HuH-7 (cell line): ENCODE results near the gene RPA4.
"Not testable (repeated sequence)": the region's sequence is repeated elsewhere in the genome, so short reads cannot be mapped to it uniquely, and the experiment has no call there.

Experiments
- DNase-seq: peaks from one replicate; pipeline ENCODE4 v3.0.0; 2011; ENCODE audit warnings: low spot score

Gene RPA4

GRCh38 chrX:96883608-96884007 is at the start of gene RPA4:
Gene RPA4, plus strand, starts transcription at chrX:96883908. Its CDS starts 403 bp downstream, at chrX:96884311.
- DNase-seq = no peak

GRCh38 chrX:96834137-96834536 is 49.6 kb upstream of the RPA4 start:
- DNase-seq = no peak

GRCh38 chrX:96835660-96836289 is 47.9 kb upstream of the RPA4 start:
- no peak for DNase-seq

GRCh38 chrX:96837808-96838207 is 45.9 kb upstream of the RPA4 start:
- no peak for DNase-seq

GRCh38 chrX:96838537-96838936 is 45.2 kb upstream of the RPA4 start:
- no peak for DNase-seq

- DNase-seq = no peak
These were observed 42.4 kb upstream of the RPA4 start for GRCh38 chrX:96841325-96841724.

GRCh38 chrX:96841866-96842265 is 41.8 kb upstream of the RPA4 start:
- not testable (repeated sequence) for DNase-seq

GRCh38 chrX:96843566-96843965 is 40.1 kb upstream of the RPA4 start:
- DNase-seq = no peak

GRCh38 chrX:96846841-96847240 is 36.9 kb upstream of the RPA4 start:
- no peak for DNase-seq

GRCh38 chrX:96859422-96859821 is 24.3 kb upstream of the RPA4 start:
- not testable (repeated sequence) for DNase-seq

GRCh38 chrX:96861218-96861617 is 22.5 kb upstream of the RPA4 start:
- no peak for DNase-seq

- no peak for DNase-seq
These were observed 22.0 kb upstream of the RPA4 start for GRCh38 chrX:96861661-96862060.

- DNase-seq = no peak
These were observed 319 bp downstream of the RPA4 start for GRCh38 chrX:96884027-96884426.

- no peak for DNase-seq
These were observed 6.0 kb downstream of the RPA4 start for GRCh38 chrX:96889726-96890125.

GRCh38 chrX:96906741-96907140 is 23.0 kb downstream of the RPA4 start:
- no peak for DNase-seq

- DNase-seq = no peak
These were observed 24.0 kb downstream of the RPA4 start for GRCh38 chrX:96907516-96908272.

GRCh38 chrX:96909291-96909690 is 25.6 kb downstream of the RPA4 start:
- DNase-seq = no peak

- no peak for DNase-seq
These were observed 35.2 kb downstream of the RPA4 start for GRCh38 chrX:96918864-96919263.

- DNase-seq = no peak
These were observed 36.0 kb downstream of the RPA4 start for GRCh38 chrX:96919672-96920071.

GRCh38 chrX:96924581-96924980 is 40.9 kb downstream of the RPA4 start:
- DNase-seq = no peak

- no peak for DNase-seq
These were observed 45.3 kb downstream of the RPA4 start for GRCh38 chrX:96929036-96929435.
